Measurements from ENCODE around the gene CERS5.

CERS5 gene

GRCh38 chr12:50187084-50187900, 20.1 kb upstream of the CERS5 start:
- no peaks in the 10 kb centered on the region for H3K27me3 ChIP-seq (ENCODE audit: control insufficient read depth, insufficient read depth, low read length, poor library complexity, severe bottlenecking)
- H3K4me1 ChIP-seq (ENCODE audit: control insufficient read depth, insufficient read depth, low read length): no peaks in the 10 kb centered on the region
- no peak overlapping the region for H3K27ac ChIP-seq (ENCODE audit: insufficient read depth, low read depth, low read length, poor library complexity, severe bottlenecking)
- no peaks in the 10 kb centered on the region for H3K9me3 ChIP-seq (ENCODE audit: control insufficient read depth, low read length)
- no peaks in the 10 kb centered on the region for H3K36me3 ChIP-seq (ENCODE audit: control insufficient read depth, insufficient read depth, low read length)
- 86 to 91% methylated on average over 6 to 7 of the region's 7 CpGs for WGBS, 2 experiments
- no peak overlapping the region for H3K4me3 ChIP-seq (ENCODE audit: insufficient read depth, low read depth, low read length)

GRCh38 chr12:50186681-50187080, 19.5 kb upstream of the CERS5 start:
- H3K9me3 ChIP-seq (ENCODE audit: control insufficient read depth, low read length): no peaks in the 10 kb centered on the region
- H3K27me3 ChIP-seq (ENCODE audit: control insufficient read depth, insufficient read depth, low read length, poor library complexity, severe bottlenecking): no peaks in the 10 kb centered on the region
- 100% methylated on average over 1 of the region's 1 CpG for WGBS, 2 experiments
- H3K4me1 ChIP-seq (ENCODE audit: control insufficient read depth, insufficient read depth, low read length): no peaks in the 10 kb centered on the region
- no peaks in the 10 kb centered on the region for H3K36me3 ChIP-seq (ENCODE audit: control insufficient read depth, insufficient read depth, low read length)
- H3K4me3 ChIP-seq (ENCODE audit: insufficient read depth, low read depth, low read length): no peak overlapping the region
- no peak overlapping the region for H3K27ac ChIP-seq (ENCODE audit: insufficient read depth, low read depth, low read length, poor library complexity, severe bottlenecking)

- 93% methylated on average over 6 of the region's 6 CpGs for WGBS, 2 experiments
Observed at GRCh38 chr12:50185970-50186663, 18.9 kb upstream of the CERS5 start.

GRCh38 chr12:50185301-50185895, 18.2 kb upstream of the CERS5 start:
- Histone ChIP-seq H3K4me3 (ENCODE audit: insufficient read depth, low read depth, low read length) (no peak overlapping the region), H3K27ac (ENCODE audit: insufficient read depth, low read depth, low read length, poor library complexity, severe bottlenecking) (no peak overlapping the region), H3K36me3 (ENCODE audit: control insufficient read depth, insufficient read depth, low read length) (no peaks in the 10 kb centered on the region), H3K27me3 (ENCODE audit: control insufficient read depth, insufficient read depth, low read length, poor library complexity, severe bottlenecking) (no peaks in the 10 kb centered on the region), H3K4me1 (ENCODE audit: control insufficient read depth, insufficient read depth, low read length) (no peaks in the 10 kb centered on the region), H3K9me3 (ENCODE audit: control insufficient read depth, low read length) (no peaks in the 10 kb centered on the region)
- WGBS, 2 experiments: 87 to 92% methylated on average over 4 of the region's 4 CpGs

More at GRCh38 chr12:50185970-50186663, 18.9 kb upstream of the CERS5 start:
- Histone ChIP-seq H3K36me3 (ENCODE audit: control insufficient read depth, insufficient read depth, low read length) (no peaks in the 10 kb centered on the region), H3K4me3 (ENCODE audit: insufficient read depth, low read depth, low read length) (no peak overlapping the region), H3K27me3 (ENCODE audit: control insufficient read depth, insufficient read depth, low read length, poor library complexity, severe bottlenecking) (no peaks in the 10 kb centered on the region), H3K9me3 (ENCODE audit: control insufficient read depth, low read length) (no peaks in the 10 kb centered on the region), H3K4me1 (ENCODE audit: control insufficient read depth, insufficient read depth, low read length) (no peaks in the 10 kb centered on the region), H3K27ac (ENCODE audit: insufficient read depth, low read depth, low read length, poor library complexity, severe bottlenecking) (no peak overlapping the region)

- H3K4me1 ChIP-seq (ENCODE audit: control insufficient read depth, insufficient read depth, low read length): no peaks in the 10 kb centered on the region
Observed at GRCh38 chr12:50184261-50184660, 17.1 kb upstream of the CERS5 start.

GRCh38 chr12:50182461-50182860, 15.3 kb upstream of the CERS5 start:
- Histone ChIP-seq H3K27me3 (ENCODE audit: control insufficient read depth, insufficient read depth, low read length, poor library complexity, severe bottlenecking) (no peaks in the 10 kb centered on the region), H3K27ac (ENCODE audit: insufficient read depth, low read depth, low read length, poor library complexity, severe bottlenecking) (no peak overlapping the region), H3K4me1 (ENCODE audit: control insufficient read depth, insufficient read depth, low read length) (no peaks in the 10 kb centered on the region), H3K9me3 (ENCODE audit: control insufficient read depth, low read length) (no peaks in the 10 kb centered on the region), H3K36me3 (ENCODE audit: control insufficient read depth, insufficient read depth, low read length) (no peaks in the 10 kb centered on the region), H3K4me3 (ENCODE audit: insufficient read depth, low read depth, low read length) (no peak overlapping the region)

More at GRCh38 chr12:50184261-50184660, 17.1 kb upstream of the CERS5 start:
- H3K4me3 ChIP-seq (ENCODE audit: insufficient read depth, low read depth, low read length): no peak overlapping the region
- no peaks in the 10 kb centered on the region for H3K27me3 ChIP-seq (ENCODE audit: control insufficient read depth, insufficient read depth, low read length, poor library complexity, severe bottlenecking)
- H3K36me3 ChIP-seq (ENCODE audit: control insufficient read depth, insufficient read depth, low read length): no peaks in the 10 kb centered on the region
- WGBS, 2 experiments: 91 to 96% methylated on average over 5 of the region's 5 CpGs
- H3K27ac ChIP-seq (ENCODE audit: insufficient read depth, low read depth, low read length, poor library complexity, severe bottlenecking): no peak overlapping the region
- no peaks in the 10 kb centered on the region for H3K9me3 ChIP-seq (ENCODE audit: control insufficient read depth, low read length)

GRCh38 chr12:50181691-50182090, 14.5 kb upstream of the CERS5 start:
- H3K27me3 ChIP-seq (ENCODE audit: control insufficient read depth, insufficient read depth, low read length, poor library complexity, severe bottlenecking): no peaks in the 10 kb centered on the region
- no peaks in the 10 kb centered on the region for H3K4me1 ChIP-seq (ENCODE audit: control insufficient read depth, insufficient read depth, low read length)
- no peak overlapping the region for H3K27ac ChIP-seq (ENCODE audit: insufficient read depth, low read depth, low read length, poor library complexity, severe bottlenecking)
- 93 to 96% methylated on average over 4 of the region's 4 CpGs for WGBS, 2 experiments
- no peaks in the 10 kb centered on the region for H3K36me3 ChIP-seq (ENCODE audit: control insufficient read depth, insufficient read depth, low read length)
- H3K4me3 ChIP-seq (ENCODE audit: insufficient read depth, low read depth, low read length): no peak overlapping the region
- H3K9me3 ChIP-seq (ENCODE audit: control insufficient read depth, low read length): no peaks in the 10 kb centered on the region

GRCh38 chr12:50175716-50176026, 8.5 kb upstream of the CERS5 start:
- no CpG with 5 or more reads among the region's 1 CpG for WGBS, 2 experiments

GRCh38 chr12:50174971-50175715, 8.0 kb upstream of the CERS5 start:
- Histone ChIP-seq H3K4me3 (ENCODE audit: insufficient read depth, low read depth, low read length) (no peak overlapping the region), H3K36me3 (ENCODE audit: control insufficient read depth, insufficient read depth, low read length) (no peaks in the 10 kb centered on the region), H3K4me1 (ENCODE audit: control insufficient read depth, insufficient read depth, low read length) (no peaks in the 10 kb centered on the region), H3K27me3 (ENCODE audit: control insufficient read depth, insufficient read depth, low read length, poor library complexity, severe bottlenecking) (no peaks in the 10 kb centered on the region), H3K27ac (ENCODE audit: insufficient read depth, low read depth, low read length, poor library complexity, severe bottlenecking) (no peak overlapping the region), H3K9me3 (ENCODE audit: control insufficient read depth, low read length) (no peaks in the 10 kb centered on the region)
- WGBS, 2 experiments: 86 to 91% methylated on average over 16 of the region's 16 CpGs

More at GRCh38 chr12:50175716-50176026, 8.5 kb upstream of the CERS5 start:
- no peaks in the 10 kb centered on the region for H3K4me1 ChIP-seq (ENCODE audit: control insufficient read depth, insufficient read depth, low read length)
- H3K4me3 ChIP-seq (ENCODE audit: insufficient read depth, low read depth, low read length): no peak overlapping the region
- no peaks in the 10 kb centered on the region for H3K27me3 ChIP-seq (ENCODE audit: control insufficient read depth, insufficient read depth, low read length, poor library complexity, severe bottlenecking)
- H3K36me3 ChIP-seq (ENCODE audit: control insufficient read depth, insufficient read depth, low read length): no peaks in the 10 kb centered on the region
- no peaks in the 10 kb centered on the region for H3K9me3 ChIP-seq (ENCODE audit: control insufficient read depth, low read length)
- no peak overlapping the region for H3K27ac ChIP-seq (ENCODE audit: insufficient read depth, low read depth, low read length, poor library complexity, severe bottlenecking)

GRCh38 chr12:50166799-50167048, 445 bp downstream of the CERS5 start:
- no peaks in the 10 kb centered on the region for H3K9me3 ChIP-seq (ENCODE audit: control insufficient read depth, low read length)
- H3K4me3 ChIP-seq (ENCODE audit: insufficient read depth, low read depth, low read length): peak overlapping the region; percentile 89
- H3K4me1 ChIP-seq (ENCODE audit: control insufficient read depth, insufficient read depth, low read length): no peaks in the 10 kb centered on the region
- no peaks in the 10 kb centered on the region for H3K36me3 ChIP-seq (ENCODE audit: control insufficient read depth, insufficient read depth, low read length)
- 0% methylated on average over 12 of the region's 12 CpGs for WGBS, 2 experiments
- H3K27me3 ChIP-seq (ENCODE audit: control insufficient read depth, insufficient read depth, low read length, poor library complexity, severe bottlenecking): no peaks in the 10 kb centered on the region
- peak overlapping the region; percentile 95 for H3K27ac ChIP-seq (ENCODE audit: insufficient read depth, low read depth, low read length, poor library complexity, severe bottlenecking)
